Pericardium fibroblast (primary cell): ENCODE results near the gene SPRR4. TPM values are rescaled to one million over a fixed set of nuclear protein-coding genes. Genes with fewer than 3 reads are reported as not detected.

ENCODE experiments used
- total RNA-seq: library from RNA; depleted of rRNA; stranded (reverse); fragments of >200 nt; gene quantifications from 2 replicates; pipeline ENCODE4 v1.2.3, GENCODE V29; 2015

The SPRR4 gene, protein sequence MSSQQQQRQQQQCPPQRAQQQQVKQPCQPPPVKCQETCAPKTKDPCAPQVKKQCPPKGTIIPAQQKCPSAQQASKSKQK
- not detected in 2 replicates for total RNA-seq

DNA sequence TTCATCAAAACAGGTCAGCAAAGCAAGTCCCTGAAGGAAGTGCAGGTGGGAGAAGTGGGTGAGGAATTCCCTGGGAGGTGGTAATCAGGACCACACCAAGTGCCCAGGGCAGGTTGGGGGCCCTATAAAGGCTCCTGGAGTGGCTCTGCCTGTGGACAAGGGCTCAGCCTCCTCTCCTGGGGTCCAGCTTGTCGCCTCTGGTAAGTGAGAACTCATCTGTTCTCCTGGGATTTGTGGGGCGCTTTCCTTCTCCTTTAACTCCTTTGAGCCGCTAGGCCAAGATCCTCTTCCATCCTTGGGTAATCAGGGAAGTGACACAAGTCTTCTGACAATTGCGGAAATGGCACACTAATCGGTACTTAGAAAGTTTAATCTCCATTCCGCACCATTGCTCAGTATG lies at the start of gene SPRR4:
TSS of gene SPRR4 (plus strand) at position 154 of the 400 bp plus-strand sequence. CDS start 1,243 bp downstream, outside the sequence.

DNA sequence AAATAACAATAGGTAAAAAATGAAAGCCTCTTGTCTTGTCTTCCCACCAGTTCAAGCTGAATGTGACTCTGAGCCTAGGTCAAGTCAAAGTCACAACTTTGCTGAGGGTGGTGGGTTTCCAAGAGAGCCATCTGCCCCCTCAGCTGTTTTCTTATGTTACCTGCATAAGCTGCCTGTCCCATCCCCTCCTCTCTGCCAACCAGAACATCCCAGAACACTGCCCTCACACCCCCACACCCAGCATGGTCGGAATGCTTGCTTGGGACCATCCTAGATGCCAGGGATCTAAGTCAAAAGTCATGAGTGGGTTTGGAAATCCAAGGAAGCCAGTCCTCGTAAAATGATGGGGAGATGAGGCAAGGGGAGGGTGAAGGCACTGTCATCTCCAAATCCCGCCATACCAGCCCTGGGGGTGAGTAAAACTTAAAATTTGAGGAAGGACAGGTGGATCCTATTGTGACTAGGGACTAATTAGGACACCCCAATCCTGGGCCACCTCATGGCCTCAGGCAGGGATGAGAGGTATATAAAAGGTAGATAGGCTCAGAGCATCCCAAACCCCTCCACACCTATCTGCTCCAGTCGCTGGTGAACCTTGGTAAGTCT lies 23.7 kb upstream of the SPRR4 start, which contains the start of gene SPRR5:
TSS of gene SPRR5 (plus strand) at position 556 of the 606 bp plus-strand sequence. CDS start 1,349 bp downstream, outside the sequence.

DNA sequence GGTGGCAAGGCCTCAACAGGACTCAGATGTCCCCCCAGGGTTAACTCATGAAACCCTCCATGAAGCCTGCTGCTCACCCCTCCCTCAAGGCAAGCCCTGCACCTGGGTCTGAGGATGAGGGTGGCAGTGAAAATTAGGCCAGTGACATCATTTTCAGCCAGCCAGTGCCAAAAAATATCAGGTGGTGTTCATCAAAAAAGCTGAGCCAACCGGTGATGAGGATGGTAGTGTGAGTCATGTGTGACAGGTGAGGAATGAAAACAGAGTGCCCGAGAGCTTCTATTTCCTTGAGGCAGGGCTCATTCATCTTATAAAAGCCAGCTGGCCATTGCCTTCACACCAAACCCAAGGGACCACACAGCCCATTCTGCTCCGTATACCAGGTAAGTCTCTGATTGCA lies 13.3 kb downstream of the SPRR4 start, which contains the start of gene SPRR1A:
TSS of gene SPRR1A (plus strand) at position 339 of the 400 bp plus-strand sequence. CDS start 1,150 bp downstream, outside the sequence.

DNA sequence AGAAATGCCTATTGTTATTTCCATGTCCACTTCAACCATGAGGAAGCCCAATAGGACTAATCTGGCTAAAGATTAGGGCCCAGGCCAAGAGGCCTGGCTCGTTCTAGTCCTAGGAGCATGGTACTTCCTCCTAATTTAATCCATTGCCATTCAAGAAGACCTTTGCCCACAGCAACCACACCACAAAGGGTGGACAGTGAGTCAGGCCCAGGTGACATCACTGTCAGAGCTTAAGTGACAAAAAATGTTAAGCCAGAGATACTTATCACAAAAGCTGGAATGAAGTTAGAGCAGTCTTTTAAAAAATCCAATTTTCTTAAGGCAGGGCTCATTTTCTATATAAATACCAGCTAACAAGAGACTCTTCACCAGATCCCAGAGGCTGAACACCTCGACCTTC lies 30.9 kb downstream of the SPRR4 start, which contains the start of gene SPRR3:
TSS of gene SPRR3 (plus strand) at position 368 of the 400 bp plus-strand sequence. CDS start 1,272 bp downstream, outside the sequence.

Other genes starting within 250 kb of the SPRR4 start
- not detected in 2 replicates for gene KPRP, start 212.6 kb upstream of the SPRR4 start, total RNA-seq
- not detected in 2 replicates for gene LCE1F, start 195.5 kb upstream of the SPRR4 start, total RNA-seq
- gene LCE1E, start 184.4 kb upstream of the SPRR4 start, total RNA-seq, result not detected in 2 replicates
- gene LCE1D, start 173.9 kb upstream of the SPRR4 start, total RNA-seq, result not detected in 2 replicates
- not detected in 2 replicates for gene LCE1C, start 164.0 kb upstream of the SPRR4 start, total RNA-seq
- not detected in 2 replicates for gene LCE1B, start 158.7 kb upstream of the SPRR4 start, total RNA-seq
- not detected in 2 replicates for gene LCE1A, start 143.2 kb upstream of the SPRR4 start, total RNA-seq
- not detected in 2 replicates for gene LCE6A, start 127.8 kb upstream of the SPRR4 start, total RNA-seq
- not detected in 2 replicates for gene LCE7A, start 110.7 kb upstream of the SPRR4 start, total RNA-seq
- not detected in 2 replicates for gene SMCP, start 92.3 kb upstream of the SPRR4 start, total RNA-seq
- gene IVL, start 62.1 kb upstream of the SPRR4 start, total RNA-seq, result not detected in 2 replicates
- not detected in 2 replicates for gene SPRR5, start 23.4 kb upstream of the SPRR4 start, total RNA-seq
- gene SPRR1A, start 13.4 kb downstream of the SPRR4 start, total RNA-seq, result not detected in 2 replicates
- not detected in 2 replicates for gene SPRR3, start 31.1 kb downstream of the SPRR4 start, total RNA-seq
- gene SPRR1B, start 60.6 kb downstream of the SPRR4 start, total RNA-seq, result not detected in 2 replicates
- gene SPRR2D, start 70.5 kb downstream of the SPRR4 start, total RNA-seq, result not detected in 2 replicates
- gene SPRR2A, start 86.9 kb downstream of the SPRR4 start, total RNA-seq, result not detected in 2 replicates
- not detected in 2 replicates for gene SPRR2B, start 101.0 kb downstream of the SPRR4 start, total RNA-seq
- gene SPRR2E, start 123.9 kb downstream of the SPRR4 start, total RNA-seq, result not detected in 2 replicates
- not detected in 2 replicates for gene SPRR2F, start 142.9 kb downstream of the SPRR4 start, total RNA-seq
- not detected in 2 replicates for gene SPRR2G, start 180.2 kb downstream of the SPRR4 start, total RNA-seq
- gene LELP1, start 232.8 kb downstream of the SPRR4 start, total RNA-seq, result not detected in 2 replicates
- 0.12 TPM in 1 of 2 replicates, not detected in the other for gene PRR9, start 246.9 kb downstream of the SPRR4 start, total RNA-seq